ENCODE data around the gene SSC5D. TPM values are rescaled to one million over a fixed set of nuclear protein-coding genes. Genes with fewer than 3 reads are reported as not detected.

Gene SSC5D
- total RNA-seq, 1 experiment from 2014 or later: 2.2 TPM

GRCh38 chr19:55554741-55555152 lies 66.5 kb downstream of the SSC5D start:
- no peak for DNase-seq (ENCODE audit: low read depth)

- no peak for DNase-seq (ENCODE audit: low read depth)
Measured at GRCh38 chr19:55559684-55560083, 71.4 kb downstream of the SSC5D start.

DNA sequence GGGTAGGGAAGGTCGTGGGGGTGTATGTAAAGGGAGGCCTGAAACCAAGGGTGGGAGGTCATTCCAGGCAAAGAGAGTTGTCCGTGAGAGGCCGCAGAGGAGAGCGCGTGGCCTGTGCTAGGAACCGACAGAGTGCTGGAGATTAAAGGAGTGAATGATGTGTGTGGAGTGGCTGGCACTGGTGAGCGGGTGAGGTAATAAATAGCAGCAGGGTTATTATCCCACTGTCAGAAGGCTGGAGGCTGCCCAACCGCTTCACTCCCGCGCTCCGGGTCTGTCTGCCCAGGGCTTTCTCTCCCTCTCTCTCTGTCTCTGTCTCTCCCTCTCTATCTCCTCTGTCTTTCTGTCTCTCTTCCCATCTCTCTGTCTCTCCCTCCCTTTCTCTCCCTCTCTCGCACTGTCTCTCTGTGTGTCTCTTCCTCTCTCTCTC lies 75.0 kb downstream of the SSC5D start:
- no peak for DNase-seq (ENCODE audit: low read depth)

DNA sequence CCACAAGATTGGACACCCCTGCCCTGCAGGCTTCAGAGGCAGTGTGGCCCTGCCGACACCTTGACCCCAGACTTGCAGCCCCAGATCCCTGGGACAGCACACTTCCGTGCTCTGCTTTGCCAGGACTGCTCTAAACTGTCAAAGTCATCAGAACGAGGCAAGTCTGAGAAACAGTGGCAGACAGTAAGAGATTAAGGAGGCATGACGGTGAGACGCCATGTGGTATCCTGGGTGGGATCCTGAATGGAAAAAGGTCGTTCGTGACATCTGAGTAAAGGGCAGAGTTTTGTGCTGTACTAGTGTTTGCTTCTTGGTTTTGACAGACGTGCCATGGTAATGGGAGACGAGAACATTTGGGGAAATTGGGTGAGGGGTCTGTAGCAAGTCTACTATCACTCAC lies 78.6 kb downstream of the SSC5D start:
- DNase-seq (ENCODE audit: low read depth): no peak

GRCh38 chr19:55567708-55568328 lies 79.6 kb downstream of the SSC5D start:
- DNase-seq (ENCODE audit: low read depth): no peak

Other genes with a start within 250 kb of the SSC5D start
- gene PPP6R1, start 229.4 kb upstream of the SSC5D start, total RNA-seq (2014; rRNA removed; shearing (Covaris generic)): 26.5 and 38.0 TPM in 2 replicates
- gene HSPBP1, start 208.3 kb upstream of the SSC5D start, total RNA-seq (2014; rRNA removed; shearing (Covaris generic)): 104 and 113 TPM in 2 replicates
- gene BRSK1, start 204.4 kb upstream of the SSC5D start, total RNA-seq (2014; rRNA removed; shearing (Covaris generic)): 6.3 and 9.0 TPM in 2 replicates
- not detected in 2 replicates for gene TMEM150B, start 163.1 kb upstream of the SSC5D start, total RNA-seq (2014; rRNA removed; shearing (Covaris generic))
- 8.5 and 8.9 TPM in 2 replicates for gene KMT5C, start 148.6 kb upstream of the SSC5D start, total RNA-seq (2014; rRNA removed; shearing (Covaris generic))
- not detected in 2 replicates for gene COX6B2, start 133.7 kb upstream of the SSC5D start, total RNA-seq (2014; rRNA removed; shearing (Covaris generic))
- gene GARIN5B, start 125.2 kb upstream of the SSC5D start, total RNA-seq (2014; rRNA removed; shearing (Covaris generic)): not detected in 2 replicates
- 56.5 and 60.4 TPM in 2 replicates for gene IL11, start 118.0 kb upstream of the SSC5D start, total RNA-seq (2014; rRNA removed; shearing (Covaris generic))
- not detected in 2 replicates for gene TMEM190, start 111.6 kb upstream of the SSC5D start, total RNA-seq (2014; rRNA removed; shearing (Covaris generic))
- 3.3 and 3.9 TPM in 2 replicates for gene TMEM238, start 104.1 kb upstream of the SSC5D start, total RNA-seq (2014; rRNA removed; shearing (Covaris generic))
- 633 and 816 TPM in 2 replicates for gene RPL28, start 102.5 kb upstream of the SSC5D start, total RNA-seq (2014; rRNA removed; shearing (Covaris generic))
- gene UBE2S, start 80.6 kb upstream of the SSC5D start, total RNA-seq (2014; rRNA removed; shearing (Covaris generic)): 317 and 338 TPM in 2 replicates
- not detected in 2 replicates for gene SHISA7, start 45.1 kb upstream of the SSC5D start, total RNA-seq (2014; rRNA removed; shearing (Covaris generic))
- gene ISOC2, start 26.8 kb upstream of the SSC5D start, total RNA-seq (2014; rRNA removed; shearing (Covaris generic)): 134 and 140 TPM in 2 replicates
- not detected in 2 replicates for gene C19orf85, start 23.7 kb upstream of the SSC5D start, total RNA-seq (2014; rRNA removed; shearing (Covaris generic))
- 1.7 and 3.4 TPM in 2 replicates for gene ZNF628, start 11.8 kb upstream of the SSC5D start, total RNA-seq (2014; rRNA removed; shearing (Covaris generic))
- 22.5 and 23.2 TPM in 2 replicates for gene NAT14, start 3.2 kb upstream of the SSC5D start, total RNA-seq (2014; rRNA removed; shearing (Covaris generic))
- gene SBK2, start 48.7 kb downstream of the SSC5D start, total RNA-seq (2014; rRNA removed; shearing (Covaris generic)): not detected in 2 replicates
- not detected in 2 replicates for gene SBK3, start 57.1 kb downstream of the SSC5D start, total RNA-seq (2014; rRNA removed; shearing (Covaris generic))
- gene ZNF579, start 92.4 kb downstream of the SSC5D start, total RNA-seq (2014; rRNA removed; shearing (Covaris generic)): 8.8 and 9.8 TPM in 2 replicates
- 2.2 and 4.1 TPM in 2 replicates for gene FIZ1, start 111.1 kb downstream of the SSC5D start, total RNA-seq (2014; rRNA removed; shearing (Covaris generic))
- gene ZNF524, start 111.9 kb downstream of the SSC5D start, total RNA-seq (2014; rRNA removed; shearing (Covaris generic)): 6.1 and 8.7 TPM in 2 replicates
- gene ZNF865, start 117.2 kb downstream of the SSC5D start, total RNA-seq (2014; rRNA removed; shearing (Covaris generic)): 0.15 and 0.80 TPM in 2 replicates
- 5.8 and 6.1 TPM in 2 replicates for gene ZNF784, start 136.1 kb downstream of the SSC5D start, total RNA-seq (2014; rRNA removed; shearing (Covaris generic))
- gene ZNF580, start 152.6 kb downstream of the SSC5D start, total RNA-seq (2014; rRNA removed; shearing (Covaris generic)): 1.8 and 2.4 TPM in 2 replicates
- gene ZNF581, start 155.2 kb downstream of the SSC5D start, total RNA-seq (2014; rRNA removed; shearing (Covaris generic)): 10.1 and 15.9 TPM in 2 replicates
- 8.2 and 8.6 TPM in 2 replicates for gene CCDC106, start 159.8 kb downstream of the SSC5D start, total RNA-seq (2014; rRNA removed; shearing (Covaris generic))
- gene U2AF2, start 166.6 kb downstream of the SSC5D start, total RNA-seq (2014; rRNA removed; shearing (Covaris generic)): 218 and 267 TPM in 2 replicates
- gene EPN1, start 186.8 kb downstream of the SSC5D start, total RNA-seq (2014; rRNA removed; shearing (Covaris generic)): 25.3 and 26.6 TPM in 2 replicates
- gene NLRP9, start 250.0 kb downstream of the SSC5D start, total RNA-seq (2014; rRNA removed; shearing (Covaris generic)): not detected in 2 replicates